Testis (tissue), 2 donors: ENCODE results near the gene KCNIP1.

Experiments used
- POLR2A ChIP-seq: fragments of 450-650 bp; IDR thresholded peaks from one replicate; pipeline ENCODE4 v1.6.1; 2017; ENCODE audit warnings: antibody characterized with exemption, mild to moderate bottlenecking, moderate library complexity
- TF ChIP-seq, protein P1 (sequence below), 3 experiments: fragments of 450-650 bp in 2 of 3; fragments of 200-600 bp in 1 of 3; sonication (generic) in 1 of 3; IDR thresholded peaks; one replicate each; pipeline ENCODE4 v1.5.1; 2016 to 2019; ENCODE audit warnings: antibody characterized with exemption in 3 of 3, mild to moderate bottlenecking in 2 of 3, moderate library complexity in 1 of 3

DNA sequence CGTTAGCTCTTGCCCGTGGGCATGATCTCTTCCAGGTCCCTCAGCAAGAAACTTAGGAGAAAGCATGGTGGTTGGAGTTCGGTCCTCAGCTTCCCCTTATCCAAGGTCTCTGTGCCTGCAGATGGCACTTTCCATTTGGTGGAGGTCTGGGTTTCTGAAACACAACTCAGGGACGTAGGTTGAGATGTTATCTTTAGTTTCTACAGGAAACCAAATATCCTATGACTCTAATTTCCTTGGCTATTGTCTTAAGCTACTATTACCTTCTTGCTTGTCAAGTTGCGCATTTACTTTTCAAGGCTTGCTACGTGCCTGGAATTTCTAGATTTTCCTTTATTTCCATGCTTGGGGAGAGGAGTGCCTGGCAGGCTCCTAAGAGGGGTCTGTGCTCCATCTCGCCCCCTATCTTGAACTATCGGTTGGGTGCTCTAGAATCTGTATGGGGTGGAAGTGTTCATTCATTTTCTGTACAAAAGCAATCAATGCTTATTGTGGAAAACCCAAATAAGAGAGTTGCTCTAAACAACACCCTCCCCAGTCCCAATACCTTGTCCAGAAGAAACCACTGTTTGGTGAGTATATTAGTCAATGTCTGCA is 32.9 kb upstream of the KCNIP1 start:
- no peak for TF ChIP-seq POLR2A
- TF ChIP-seq, protein P1, sequence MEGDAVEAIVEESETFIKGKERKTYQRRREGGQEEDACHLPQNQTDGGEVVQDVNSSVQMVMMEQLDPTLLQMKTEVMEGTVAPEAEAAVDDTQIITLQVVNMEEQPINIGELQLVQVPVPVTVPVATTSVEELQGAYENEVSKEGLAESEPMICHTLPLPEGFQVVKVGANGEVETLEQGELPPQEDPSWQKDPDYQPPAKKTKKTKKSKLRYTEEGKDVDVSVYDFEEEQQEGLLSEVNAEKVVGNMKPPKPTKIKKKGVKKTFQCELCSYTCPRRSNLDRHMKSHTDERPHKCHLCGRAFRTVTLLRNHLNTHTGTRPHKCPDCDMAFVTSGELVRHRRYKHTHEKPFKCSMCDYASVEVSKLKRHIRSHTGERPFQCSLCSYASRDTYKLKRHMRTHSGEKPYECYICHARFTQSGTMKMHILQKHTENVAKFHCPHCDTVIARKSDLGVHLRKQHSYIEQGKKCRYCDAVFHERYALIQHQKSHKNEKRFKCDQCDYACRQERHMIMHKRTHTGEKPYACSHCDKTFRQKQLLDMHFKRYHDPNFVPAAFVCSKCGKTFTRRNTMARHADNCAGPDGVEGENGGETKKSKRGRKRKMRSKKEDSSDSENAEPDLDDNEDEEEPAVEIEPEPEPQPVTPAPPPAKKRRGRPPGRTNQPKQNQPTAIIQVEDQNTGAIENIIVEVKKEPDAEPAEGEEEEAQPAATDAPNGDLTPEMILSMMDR (IDR thresholded peaks at IDR 0.05): no peak
